Measurements from ENCODE around the gene ZNF397.

Gene ZNF397

GRCh38 chr18:35246831-35247230 is 6.0 kb downstream of the ZNF397 start:
- no peak for DNase-seq (ENCODE audit: low read depth)

GRCh38 chr18:35247412-35248249 is 6.8 kb downstream of the ZNF397 start:
- DNase-seq (ENCODE audit: low read depth), result no peak

GRCh38 chr18:35248429-35248828 is 7.6 kb downstream of the ZNF397 start:
- DNase-seq (ENCODE audit: low read depth), result no peak

GRCh38 chr18:35252466-35252865 is 11.6 kb downstream of the ZNF397 start:
- no peak for DNase-seq (ENCODE audit: low read depth)

- no peak for DNase-seq (ENCODE audit: low read depth)
These were observed 12.9 kb downstream of the ZNF397 start for GRCh38 chr18:35253655-35254287.

- DNase-seq (ENCODE audit: low read depth), result no peak
These were observed 16.1 kb downstream of the ZNF397 start for GRCh38 chr18:35256947-35257346.

DNA sequence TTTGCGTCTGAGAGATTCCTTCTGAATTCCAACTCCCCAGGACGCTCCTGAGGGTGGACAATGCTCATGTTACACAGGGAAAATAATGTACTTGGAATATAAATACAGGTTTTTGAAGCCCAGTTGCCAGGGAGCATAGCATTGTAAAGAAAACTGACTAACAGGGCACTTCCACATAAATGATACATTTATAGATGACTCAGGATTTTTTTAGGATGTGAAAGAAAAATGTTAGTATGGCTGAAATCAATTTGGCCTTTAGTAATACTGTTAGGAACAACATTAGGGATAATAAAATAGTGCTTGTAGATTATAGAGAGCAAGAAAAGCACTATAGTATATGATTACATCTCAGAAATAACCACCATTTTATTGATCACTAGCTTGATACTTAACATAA is 23.6 kb downstream of the ZNF397 start:
- no peak for DNase-seq (ENCODE audit: low read depth)

- DNase-seq (ENCODE audit: low read depth), result peak; percentile 59
These were observed 26.4 kb downstream of the ZNF397 start for GRCh38 chr18:35267161-35267651.

- DNase-seq (ENCODE audit: low read depth), result no peak
These were observed 27.0 kb downstream of the ZNF397 start for GRCh38 chr18:35267809-35268208.

GRCh38 chr18:35268821-35269220 is 28.0 kb downstream of the ZNF397 start:
- no peak for DNase-seq (ENCODE audit: low read depth)

DNA sequence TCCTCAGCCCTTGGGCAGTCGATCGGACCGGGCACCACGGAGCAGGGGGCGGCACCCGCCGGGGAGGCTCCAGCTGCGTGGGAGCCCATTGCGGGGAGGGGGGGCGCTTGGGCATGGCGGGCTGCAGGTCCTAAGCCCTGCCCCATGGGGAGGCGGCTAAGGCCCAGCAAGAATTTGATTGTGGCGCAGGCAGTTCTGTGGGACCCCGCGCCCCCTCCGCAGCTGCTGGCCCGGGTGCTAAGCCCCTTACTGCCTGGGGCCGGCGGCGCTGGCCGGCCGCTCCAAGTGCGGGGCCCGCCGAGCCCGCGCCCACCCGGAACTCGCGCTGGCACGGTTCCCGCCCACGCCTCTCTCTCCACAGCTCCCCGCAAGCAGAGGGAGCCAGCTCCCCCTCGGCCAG is 30.8 kb downstream of the ZNF397 start:
- DNase-seq (ENCODE audit: low read depth), result no peak

DNA sequence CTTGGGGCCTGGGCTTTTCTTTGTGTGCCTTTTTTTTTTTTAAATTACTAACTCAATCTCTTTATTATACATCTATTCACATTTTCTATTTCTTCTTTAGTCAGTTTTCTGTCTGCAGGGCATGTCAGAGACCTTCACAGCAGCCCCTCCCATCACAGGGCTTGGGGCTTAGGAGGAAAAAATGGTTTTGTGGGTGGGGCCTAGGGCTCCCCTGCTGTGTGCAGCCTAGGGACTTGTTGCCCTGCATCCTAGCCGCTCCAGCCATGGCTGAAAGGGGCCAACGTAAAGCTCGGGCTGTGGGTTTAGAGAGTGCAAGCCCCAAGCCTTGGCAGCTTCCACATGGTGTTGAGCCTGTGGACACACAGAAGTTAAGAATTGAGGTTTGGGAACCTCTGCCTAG is 35.4 kb downstream of the ZNF397 start:
- DNase-seq (ENCODE audit: low read depth), result no peak

GRCh38 chr18:35277633-35278032 is 36.8 kb downstream of the ZNF397 start:
- no peak for DNase-seq (ENCODE audit: low read depth)

DNA sequence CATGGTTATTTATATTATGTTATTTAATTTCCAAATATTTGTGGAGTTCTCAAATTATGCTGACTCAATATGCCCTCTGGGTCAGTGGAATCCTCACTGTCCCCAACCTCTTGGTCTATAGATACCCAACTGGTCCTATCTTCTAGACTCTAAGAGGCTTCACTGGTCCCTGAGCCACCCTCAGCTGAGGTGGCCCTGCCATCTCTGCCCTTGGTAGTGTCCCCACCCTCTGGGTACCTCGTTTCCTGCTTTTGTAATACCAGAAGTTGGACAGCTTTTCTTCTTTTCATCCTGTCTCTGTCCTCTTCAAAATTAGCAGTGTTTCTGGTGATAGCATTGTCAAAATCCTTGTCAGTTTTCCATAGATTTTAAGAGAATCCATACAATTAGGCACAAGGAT is 37.3 kb downstream of the ZNF397 start:
- no peak for DNase-seq (ENCODE audit: low read depth)

GRCh38 chr18:35278969-35279368 is 38.1 kb downstream of the ZNF397 start:
- DNase-seq (ENCODE audit: low read depth), result no peak

- DNase-seq (ENCODE audit: low read depth), result no peak
These were observed 41.5 kb downstream of the ZNF397 start for GRCh38 chr18:35282353-35282752.

- no peak for DNase-seq (ENCODE audit: low read depth)
These were observed 43.3 kb downstream of the ZNF397 start for GRCh38 chr18:35283923-35284794.

DNA sequence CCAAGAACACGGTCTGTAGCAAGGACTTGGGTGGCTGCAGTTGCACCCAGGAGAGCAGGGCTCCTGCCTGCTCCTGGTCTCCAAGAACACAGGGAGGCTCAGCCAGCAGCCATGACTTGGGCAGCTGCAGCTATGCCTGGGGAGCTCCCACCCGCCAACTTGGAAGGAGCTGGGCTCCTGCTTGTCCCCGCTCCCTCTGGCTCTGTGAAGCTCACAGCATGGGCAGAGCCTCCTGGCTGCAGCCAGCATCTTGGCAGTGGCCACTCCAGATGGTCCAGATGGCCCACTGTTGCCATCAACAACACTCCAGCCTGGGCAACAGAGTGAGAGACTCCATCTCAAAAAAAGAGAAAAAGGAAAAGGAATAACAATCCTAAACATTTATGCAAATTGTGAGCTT is 44.0 kb downstream of the ZNF397 start:
- no peak for DNase-seq (ENCODE audit: low read depth)

GRCh38 chr18:35289293-35289692 is 48.5 kb downstream of the ZNF397 start:
- no peak for DNase-seq (ENCODE audit: low read depth)

DNA sequence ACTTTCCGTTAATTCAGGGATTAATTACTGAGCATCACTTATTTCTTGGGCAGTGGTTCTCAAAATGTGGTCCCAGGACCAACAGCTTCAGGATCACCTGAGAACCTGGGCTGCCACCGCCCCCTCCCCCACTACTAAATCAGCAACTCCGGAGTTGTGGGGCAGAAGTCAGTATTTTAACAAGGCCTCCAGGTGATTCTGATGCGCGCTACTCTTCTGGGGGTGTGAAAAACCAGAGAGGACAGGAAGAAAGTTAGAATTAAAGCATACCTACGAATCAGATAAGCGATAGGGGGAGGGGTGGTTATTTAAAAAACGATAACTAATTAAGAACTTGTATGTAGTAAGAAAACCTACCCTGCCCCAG is 48.9 kb downstream of the ZNF397 start:
- no peak for DNase-seq (ENCODE audit: low read depth)

GRCh38 chr18:35290094-35290735 is 49.4 kb downstream of the ZNF397 start, which contains the start of gene ZSCAN30:
ZSCAN30 (minus strand) TSS chr18:35290229; CDS start chr18:35264352, 25,877 bp downstream.
- peak; percentile 91 for DNase-seq (ENCODE audit: low read depth)

DNA sequence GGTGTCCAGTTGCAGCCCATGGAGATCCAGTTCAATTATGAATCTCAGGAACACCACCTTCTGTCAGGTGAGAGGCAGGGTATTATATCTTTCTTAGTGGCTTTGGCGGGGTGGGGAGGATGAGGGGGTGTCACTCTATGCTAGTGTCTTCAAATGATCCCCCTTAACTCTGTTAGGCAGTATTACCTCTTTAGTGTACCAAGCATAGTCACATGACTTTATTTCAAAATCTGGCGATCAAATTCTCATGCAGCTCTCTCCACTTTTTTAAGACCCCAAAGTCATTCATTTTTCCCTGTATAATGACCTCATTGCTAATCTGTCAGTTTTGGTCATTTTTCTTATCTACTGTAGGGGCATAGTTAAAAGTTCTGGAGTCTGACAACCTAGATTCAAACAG is 50.3 kb downstream of the ZNF397 start:
- DNase-seq (ENCODE audit: low read depth), result no peak

Measured in activated T-helper 1 cell treated with Interleukin-2 at 50 U/mL for 16 hours (primary cell).